Posterior cingulate gyrus (tissue), 11 donors: ENCODE data around the gene SMARCA2.

Source experiments
- DNase-seq, 10 donors: peaks; one replicate each; pipeline versions ENCODE4 v3.0.0 to v3.0.0-alpha.2; 2020 to 2021; ENCODE audit warnings: mixed read lengths in 3 of 10
- intact Hi-C: fragments of 100-400 bp; cut with DNase I; formaldehyde crosslinking; loops from one replicate; pipeline ENCODE4 v1.15.1; 2023

SMARCA2 gene

DNA sequence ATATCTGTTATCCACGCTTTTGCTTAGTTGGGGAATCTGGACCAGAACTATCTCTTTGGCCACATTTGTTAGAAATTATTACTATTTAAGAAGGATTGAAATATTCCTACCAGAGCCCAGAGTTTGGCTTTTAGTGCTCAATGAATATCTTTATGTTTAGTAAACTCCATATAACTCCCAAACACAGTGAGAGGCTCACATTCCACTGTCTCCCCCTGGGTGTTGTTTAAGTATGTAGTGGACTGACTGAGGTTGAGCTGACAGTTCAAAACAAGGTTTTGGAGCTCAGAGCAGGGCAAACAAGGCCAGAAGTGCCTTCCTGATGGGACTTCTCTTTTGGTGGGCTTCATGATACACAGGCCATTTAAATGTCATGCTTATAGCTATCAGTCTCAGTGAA is 216.0 kb downstream of the SMARCA2 start:
- no peak for DNase-seq
- intact Hi-C loops, result no loop called here

DNA sequence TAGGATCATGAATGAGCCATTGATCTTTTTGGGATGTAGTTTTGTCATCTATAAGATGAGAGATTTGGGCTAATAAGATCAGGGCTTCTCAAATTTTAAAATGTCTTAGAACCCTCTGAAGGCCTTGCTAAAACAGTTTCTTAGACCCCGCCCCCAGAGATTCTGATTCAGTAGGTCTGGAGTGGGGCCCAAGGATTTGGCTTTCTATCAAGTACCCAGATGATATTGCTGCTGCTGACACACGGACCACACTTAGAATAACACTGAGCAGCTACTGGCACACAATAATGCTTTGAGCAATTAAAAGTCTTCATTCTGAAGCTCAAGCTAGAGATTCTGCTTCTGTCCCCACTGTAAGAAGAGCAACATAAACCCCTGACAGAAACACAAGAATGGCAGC is 216.7 kb downstream of the SMARCA2 start:
- no peak for DNase-seq
- intact Hi-C loops, result no loop called here

DNA sequence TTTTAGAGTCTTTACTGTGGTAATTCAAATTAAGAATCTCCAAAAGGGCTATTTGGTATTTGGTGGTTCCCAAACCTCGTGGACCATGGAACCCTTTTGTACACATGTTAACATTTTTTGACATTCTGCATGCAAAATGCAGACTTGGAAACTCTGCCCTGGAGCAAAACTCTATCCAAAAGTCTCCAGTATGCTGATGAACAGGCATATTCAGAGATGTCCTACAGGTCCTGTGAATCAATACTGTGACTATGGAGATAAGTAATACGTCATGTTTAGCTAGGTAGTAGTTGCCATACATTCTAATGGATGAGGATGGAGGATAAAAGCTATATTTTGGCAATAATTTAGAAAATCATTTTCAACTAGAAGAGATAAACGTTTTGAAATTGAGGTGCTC is 218.1 kb downstream of the SMARCA2 start:
- intact Hi-C loops, result no loop called here

DNA sequence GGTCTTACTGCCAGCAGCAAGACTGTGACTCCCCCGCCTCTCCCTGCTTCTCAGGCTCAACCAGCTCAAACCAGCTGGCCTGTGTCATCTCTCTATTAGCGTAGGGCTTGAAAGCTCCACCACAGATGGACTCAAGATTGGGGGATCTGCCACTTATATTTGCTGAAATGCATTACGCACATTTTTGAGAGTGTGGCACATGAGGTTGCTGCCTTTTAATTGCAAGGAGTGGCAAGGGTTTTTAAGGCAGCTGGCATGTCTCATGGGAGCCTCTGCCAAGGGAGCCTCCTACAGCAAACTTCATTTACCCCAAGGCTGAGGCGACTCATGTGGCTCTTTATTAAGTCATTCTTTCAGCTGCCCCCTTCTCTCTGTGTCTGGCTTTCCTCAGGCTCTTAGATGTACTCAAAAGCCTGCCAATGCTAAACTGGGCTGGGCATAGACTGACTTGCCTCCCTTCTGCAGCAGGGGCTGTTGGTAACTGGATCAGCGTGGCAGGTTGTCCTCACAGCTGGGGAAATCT is 219.3 kb downstream of the SMARCA2 start:
- peak in 2 of 10 donors; percentile 31 to 77 for DNase-seq
- intact Hi-C loops, result no loop called here

More for the DNA sequence above, 218.1 kb downstream of the SMARCA2 start:
- no peak for DNase-seq

GRCh38 chr9:2235623-2236022 is 220.5 kb downstream of the SMARCA2 start:
- intact Hi-C loops, result no loop called here
- DNase-seq, result no peak

- intact Hi-C loops, result no loop called here
- DNase-seq, result no peak
These were observed 221.7 kb downstream of the SMARCA2 start for GRCh38 chr9:2236850-2237249.

DNA sequence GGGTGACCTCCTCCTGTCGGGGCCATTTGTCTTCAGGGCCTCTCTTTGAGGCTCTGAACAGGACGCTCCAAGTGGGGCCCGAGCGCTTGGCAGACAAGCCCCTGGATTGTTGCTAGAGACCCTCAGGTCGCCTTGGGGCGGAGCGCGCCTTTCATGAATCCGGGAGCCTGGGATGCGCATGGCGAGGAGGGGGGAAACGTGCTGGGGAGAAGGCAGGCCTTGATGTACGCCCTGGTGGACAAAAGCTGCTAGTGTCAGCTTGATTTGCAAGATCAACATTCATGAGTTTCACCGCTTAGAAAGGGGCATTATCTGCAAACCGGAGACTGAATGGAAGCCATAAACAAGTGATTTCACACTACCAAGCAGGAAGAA is 226.3 kb downstream of the SMARCA2 start:
- peak; percentile 25 to 91 (median 44) for DNase-seq
- intact Hi-C loops, result loop anchor here (5.0 to 10.0 kb wide), 3 partner anchors 79 to 376 kb away; no protein-coding TSS in a partner anchor

GRCh38 chr9:2241836-2242741 is 226.9 kb downstream of the SMARCA2 start:
- intact Hi-C loops, result loop anchor here (2.0 to 10.0 kb wide), 4 partner anchors 80 to 603 kb away; partner anchors contain the start of gene PUM3
- DNase-seq, result peak; percentile 85 to 98 (median 88)

- intact Hi-C loops, result loop anchor here (2.0 to 10.0 kb wide), 4 partner anchors 81 to 602 kb away; partner anchors contain the start of gene PUM3
- DNase-seq, result no peak
These were observed 227.7 kb downstream of the SMARCA2 start for GRCh38 chr9:2242831-2243330.
